ENCODE results near the gene TTC38.

DNA sequence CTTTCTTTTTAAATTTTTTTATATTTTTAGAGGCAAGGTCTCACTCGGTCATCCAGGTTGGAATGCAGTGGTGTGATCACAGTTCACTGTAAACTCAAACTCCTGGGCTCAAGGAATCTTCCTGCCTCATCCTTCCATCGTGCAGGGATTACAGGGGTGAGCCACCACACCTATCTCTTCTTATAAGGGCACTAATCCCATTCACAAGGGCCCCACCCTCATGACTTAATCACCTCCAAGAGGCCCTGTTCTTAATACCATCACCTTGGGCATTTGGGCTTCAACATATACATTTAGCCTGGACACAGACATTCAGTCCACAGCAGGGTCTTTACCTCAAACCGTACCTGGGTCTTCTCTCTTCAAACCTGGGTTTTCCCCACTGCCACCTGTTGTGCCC is 24.4 kb downstream of the TTC38 start:
- TF ChIP-seq POLR2A (IDR thresholded peaks at IDR 0.05) = no peak
- TF ChIP-seq, protein P1, sequence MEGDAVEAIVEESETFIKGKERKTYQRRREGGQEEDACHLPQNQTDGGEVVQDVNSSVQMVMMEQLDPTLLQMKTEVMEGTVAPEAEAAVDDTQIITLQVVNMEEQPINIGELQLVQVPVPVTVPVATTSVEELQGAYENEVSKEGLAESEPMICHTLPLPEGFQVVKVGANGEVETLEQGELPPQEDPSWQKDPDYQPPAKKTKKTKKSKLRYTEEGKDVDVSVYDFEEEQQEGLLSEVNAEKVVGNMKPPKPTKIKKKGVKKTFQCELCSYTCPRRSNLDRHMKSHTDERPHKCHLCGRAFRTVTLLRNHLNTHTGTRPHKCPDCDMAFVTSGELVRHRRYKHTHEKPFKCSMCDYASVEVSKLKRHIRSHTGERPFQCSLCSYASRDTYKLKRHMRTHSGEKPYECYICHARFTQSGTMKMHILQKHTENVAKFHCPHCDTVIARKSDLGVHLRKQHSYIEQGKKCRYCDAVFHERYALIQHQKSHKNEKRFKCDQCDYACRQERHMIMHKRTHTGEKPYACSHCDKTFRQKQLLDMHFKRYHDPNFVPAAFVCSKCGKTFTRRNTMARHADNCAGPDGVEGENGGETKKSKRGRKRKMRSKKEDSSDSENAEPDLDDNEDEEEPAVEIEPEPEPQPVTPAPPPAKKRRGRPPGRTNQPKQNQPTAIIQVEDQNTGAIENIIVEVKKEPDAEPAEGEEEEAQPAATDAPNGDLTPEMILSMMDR (IDR thresholded peaks at IDR 0.05) = no peak

All from esophagus squamous epithelium (tissue), 4 donors.